Breast epithelium (tissue), 4 donors: ENCODE data around the gene SSX7. TPM values are rescaled to one million over a fixed set of nuclear protein-coding genes. Genes with fewer than 3 reads are reported as not detected.

Source experiments
- DNase-seq, 2 donors: peaks; one replicate each; pipeline ENCODE4 v3.0.0-alpha.2; 2019; ENCODE audit warnings: low spot score in 2 of 2
- H3K27ac ChIP-seq, 2 donors: fragments of 200-600 bp; sonication (generic) in 1 of 2; one replicate each; pipeline ENCODE4 v1.5.1; 2016 to 2019; ENCODE audit warnings: mild to moderate bottlenecking in 1 of 2
- H3K27me3 ChIP-seq, 2 donors: fragments of 200-600 bp; sonication (generic) in 1 of 2; one replicate each; pipeline versions ENCODE4 v1.5.1 to v1.6.0; 2017 to 2019; ENCODE audit warnings: control low read depth in 1 of 2, mild to moderate bottlenecking in 1 of 2
- H3K36me3 ChIP-seq: fragments of 200-600 bp; one replicate; pipeline ENCODE4 v1.5.1; 2019
- H3K4me1 ChIP-seq, 2 donors: fragments of 200-600 bp; sonication (generic); one replicate each; pipeline ENCODE4 v1.5.1; 2016 to 2019; ENCODE audit warnings: control low read depth in 1 of 2
- H3K4me3 ChIP-seq, 3 donors: fragments of 200-600 bp; sonication (generic); 1 replicate in 2 of 3; 2 replicates in 1 of 3; pipeline ENCODE4 v1.5.1; 2016 to 2019; ENCODE audit warnings: mild to moderate bottlenecking in 3 of 3, moderate library complexity in 2 of 3
- H3K9me3 ChIP-seq, 2 donors: fragments of 200-600 bp; sonication (generic) in 1 of 2; one replicate each; pipeline ENCODE4 v1.5.1; 2016 to 2019; ENCODE audit warnings: control low read depth in 1 of 2
- POLR2A ChIP-seq: fragments of 450-650 bp; IDR thresholded peaks from one replicate; pipeline ENCODE4 v1.6.1; 2016; ENCODE audit warnings: antibody characterized with exemption, mild to moderate bottlenecking, moderate library complexity
- POLR2AphosphoS5 ChIP-seq, 3 donors: sonication (generic); formaldehyde crosslinking; IDR thresholded peaks; one replicate each; pipeline ENCODE4 v1.6.1; 2017; ENCODE audit warnings: antibody characterized with exemption in 3 of 3
- intact Hi-C: fragments of 100-400 bp; cut with DNase I; formaldehyde crosslinking; loops from one replicate; pipeline ENCODE4 v1.15.1; 2023; ENCODE audit warnings: low total_unique reads
- total RNA-seq, 3 donors: library from RNA; depleted of rRNA; stranded (reverse); fragments of >200 nt; gene quantifications; one replicate each; pipeline ENCODE4 v1.1.0, GENCODE V29; 2016
- TF ChIP-seq, protein P1 (sequence below), 3 donors: fragments of 450-650 bp; IDR thresholded peaks; one replicate each; pipeline ENCODE4 v1.5.1; 2016 to 2017; ENCODE audit warnings: antibody characterized with exemption in 3 of 3, mild to moderate bottlenecking in 3 of 3, moderate library complexity in 3 of 3

The SSX7 gene
- total RNA-seq, 3 donors from 2014 or later: not detected

DNA sequence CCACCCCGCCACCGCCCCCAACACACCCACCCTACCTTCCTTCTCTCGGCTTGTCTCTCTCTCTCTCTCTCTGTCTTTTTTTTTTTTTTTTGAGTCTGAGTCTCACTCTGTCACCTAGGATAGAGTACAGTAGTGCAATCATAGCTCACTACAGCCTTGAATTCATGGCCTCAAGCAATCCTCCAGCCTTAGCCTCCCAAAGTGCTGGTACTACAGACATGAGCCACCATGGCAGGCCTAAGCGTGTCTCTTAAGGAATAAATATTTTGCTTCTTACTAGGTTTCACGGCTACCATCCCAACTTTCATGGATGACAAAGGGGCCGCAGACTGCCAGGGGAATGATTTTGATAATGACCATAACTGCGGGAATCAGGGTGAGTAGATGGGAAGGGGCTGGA, 55.8 kb downstream of the SSX7 start:
- Histone ChIP-seq H3K4me1 (no peaks in the 10 kb centered on the region), H3K27me3 (peaks cover 0 to 34% of the 10 kb centered on the region in 2 donors), H3K9me3 (peaks cover 0 to 10% of the 10 kb centered on the region in 2 donors), H3K36me3 (no peaks in the 10 kb centered on the region), H3K27ac (no peak overlapping the region), H3K4me3 (no peak overlapping the region)
- no peak for DNase-seq
- no peak for TF ChIP-seq POLR2A
- TF ChIP-seq, protein P1, sequence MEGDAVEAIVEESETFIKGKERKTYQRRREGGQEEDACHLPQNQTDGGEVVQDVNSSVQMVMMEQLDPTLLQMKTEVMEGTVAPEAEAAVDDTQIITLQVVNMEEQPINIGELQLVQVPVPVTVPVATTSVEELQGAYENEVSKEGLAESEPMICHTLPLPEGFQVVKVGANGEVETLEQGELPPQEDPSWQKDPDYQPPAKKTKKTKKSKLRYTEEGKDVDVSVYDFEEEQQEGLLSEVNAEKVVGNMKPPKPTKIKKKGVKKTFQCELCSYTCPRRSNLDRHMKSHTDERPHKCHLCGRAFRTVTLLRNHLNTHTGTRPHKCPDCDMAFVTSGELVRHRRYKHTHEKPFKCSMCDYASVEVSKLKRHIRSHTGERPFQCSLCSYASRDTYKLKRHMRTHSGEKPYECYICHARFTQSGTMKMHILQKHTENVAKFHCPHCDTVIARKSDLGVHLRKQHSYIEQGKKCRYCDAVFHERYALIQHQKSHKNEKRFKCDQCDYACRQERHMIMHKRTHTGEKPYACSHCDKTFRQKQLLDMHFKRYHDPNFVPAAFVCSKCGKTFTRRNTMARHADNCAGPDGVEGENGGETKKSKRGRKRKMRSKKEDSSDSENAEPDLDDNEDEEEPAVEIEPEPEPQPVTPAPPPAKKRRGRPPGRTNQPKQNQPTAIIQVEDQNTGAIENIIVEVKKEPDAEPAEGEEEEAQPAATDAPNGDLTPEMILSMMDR (IDR thresholded peaks at IDR 0.05): no peak
- no peak for TF ChIP-seq POLR2AphosphoS5 (IDR thresholded peaks at IDR 0.05)
- intact Hi-C loops: no loop called here

GRCh38 chrX:52594658-52595057, 60.0 kb downstream of the SSX7 start:
- TF ChIP-seq POLR2A (no peak), POLR2AphosphoS5 (IDR thresholded peaks at IDR 0.05) (no peak)
- TF ChIP-seq, protein P1 (IDR thresholded peaks at IDR 0.05): no peak
- Histone ChIP-seq H3K27ac (no peak overlapping the region), H3K36me3 (no peaks in the 10 kb centered on the region), H3K9me3 (peaks cover 0 to 10% of the 10 kb centered on the region in 2 donors), H3K4me3 (no peak overlapping the region), H3K4me1 (no peaks in the 10 kb centered on the region), H3K27me3 (peaks cover 0 to 55% of the 10 kb centered on the region in 2 donors)
- DNase-seq: no peak
- intact Hi-C loops: no loop called here

Other genes starting within 250 kb of the SSX7 start
- not detected for gene XAGE1A, start 159.1 kb downstream of the SSX7 start, total RNA-seq
- not detected for gene XAGE1B, start 137.8 kb downstream of the SSX7 start, total RNA-seq
- gene SSX2, start 52.3 kb upstream of the SSX7 start, total RNA-seq: not detected
- gene SSX2B, start 96.4 kb upstream of the SSX7 start, total RNA-seq: not detected
- not detected for gene SPANXN5, start 142.5 kb upstream of the SSX7 start, total RNA-seq
- not detected for gene XAGE5, start 156.4 kb upstream of the SSX7 start, total RNA-seq
- gene XAGE3, start 213.2 kb upstream of the SSX7 start, total RNA-seq: not detected
- gene FAM156B, start 242.4 kb upstream of the SSX7 start, total RNA-seq: 10 to 100 TPM; 25.5 to 41.3 (median 26.2) TPM